ENCODE results near the gene RNF222. TPM values are rescaled to one million over a fixed set of nuclear protein-coding genes. Genes with fewer than 3 reads are reported as not detected.

The RNF222 gene
- not detected for total RNA-seq
- not detected for polyA plus RNA-seq (ENCODE audit: insufficient read depth, low read depth, low replicate concordance)
- long read RNA-seq, donor 1, partial matches to known transcripts: 0 of 1 reads
- long read RNA-seq, donor 1, other reads (novel, unspliced or antisense): 0 of 1 reads
- long read RNA-seq, donor 2: 0 reads
- long read RNA-seq, donor 3: 0 reads
- long read RNA-seq, donor 4: 0 reads
- long read RNA-seq, donor 5: 0 reads
- long read RNA-seq, donor 6: 0 reads
- long read RNA-seq, donor 7: 0 reads
- long read RNA-seq, donor 8: 0 reads
- long read RNA-seq, donor 9: 0 reads
- long read RNA-seq, donor 10: 0 reads

- Histone ChIP-seq H3K9me3 (ENCODE audit: control insufficient read depth in 2 of 3, insufficient read depth in 1 of 3, low read length in 3 of 3) (no peaks in the 10 kb centered on the region), H3K4me3 (ENCODE audit: low read length in 3 of 3) (no peak within 1 kb of the TSS), H3K27me3 (ENCODE audit: control insufficient read depth, insufficient read depth, low read length) (no peaks in the 10 kb centered on the region), H3K4me1 (ENCODE audit: control insufficient read depth in 2 of 3, insufficient read depth in 2 of 3, low read depth in 1 of 3, low read length in 3 of 3) (no peaks in the 10 kb centered on the region), H3K36me3 (ENCODE audit: control insufficient read depth in 2 of 3, insufficient read depth in 3 of 3, low read length in 3 of 3) (no peaks in the 10 kb centered on the region), H3K27ac (ENCODE audit: low read depth in 2 of 2, low read length in 2 of 2) (no peak within 1 kb of the TSS), H3K9ac (ENCODE audit: low read length in 3 of 3) (no peak within 1 kb of the TSS)
- no peak for DNase-seq
- TF ChIP-seq CTCF (IDR thresholded peaks at IDR 0.05; ENCODE audit: borderline replicate concordance, extremely low read depth, insufficient read depth): no peak
- FAIRE-seq: no peak
- intact Hi-C loops (cut with DNase I): no loop called here
Measured at GRCh38 chr17:8397636-8398035, at the start of gene RNF222. TSS of gene RNF222 (minus strand) at chr17:8397827. CDS start at chr17:8393461, 4,366 bp downstream.

GRCh38 chr17:8445536-8445935, 47.9 kb upstream of the RNF222 start:
- Histone ChIP-seq H3K36me3 (ENCODE audit: control insufficient read depth in 2 of 3, insufficient read depth in 3 of 3, low read length in 3 of 3) (peaks cover 2 to 23% (median 19%) of the 10 kb centered on the region in 3 donors), H3K27me3 (ENCODE audit: control insufficient read depth, insufficient read depth, low read length) (no peaks in the 10 kb centered on the region), H3K4me3 (ENCODE audit: low read length in 3 of 3) (no peak overlapping the region), H3K4me1 (ENCODE audit: control insufficient read depth in 2 of 3, insufficient read depth in 2 of 3, low read depth in 1 of 3, low read length in 3 of 3) (peaks cover 0 to 6% (median 6%) of the 10 kb centered on the region in 3 donors), H3K27ac (ENCODE audit: low read depth in 2 of 2, low read length in 2 of 2) (no peak overlapping the region), H3K9me3 (ENCODE audit: control insufficient read depth in 2 of 3, insufficient read depth in 1 of 3, low read length in 3 of 3) (no peaks in the 10 kb centered on the region), H3K9ac (ENCODE audit: low read length in 3 of 3) (no peak overlapping the region)
- intact Hi-C loops (cut with DNase I): no loop called here
- DNase-seq: no peak
- no peak for FAIRE-seq
- no peak for TF ChIP-seq CTCF (IDR thresholded peaks at IDR 0.05; ENCODE audit: borderline replicate concordance, extremely low read depth, insufficient read depth)

- Histone ChIP-seq H3K27me3 (ENCODE audit: control insufficient read depth, insufficient read depth, low read length) (no peaks in the 10 kb centered on the region), H3K36me3 (ENCODE audit: control insufficient read depth in 2 of 3, insufficient read depth in 3 of 3, low read length in 3 of 3) (peaks cover 2 to 22% (median 17%) of the 10 kb centered on the region in 3 donors), H3K9me3 (ENCODE audit: control insufficient read depth in 2 of 3, insufficient read depth in 1 of 3, low read length in 3 of 3) (no peaks in the 10 kb centered on the region), H3K9ac (ENCODE audit: low read length in 3 of 3) (no peak overlapping the region), H3K27ac (ENCODE audit: low read depth in 2 of 2, low read length in 2 of 2) (no peak overlapping the region), H3K4me1 (ENCODE audit: control insufficient read depth in 2 of 3, insufficient read depth in 2 of 3, low read depth in 1 of 3, low read length in 3 of 3) (peaks cover 0 to 6% (median 6%) of the 10 kb centered on the region in 3 donors), H3K4me3 (ENCODE audit: low read length in 3 of 3) (no peak overlapping the region)
- no peak for TF ChIP-seq CTCF (IDR thresholded peaks at IDR 0.05; ENCODE audit: borderline replicate concordance, extremely low read depth, insufficient read depth)
- DNase-seq (no peak), FAIRE-seq (no peak)
- intact Hi-C loops (cut with DNase I): no loop called here
Measured at GRCh38 chr17:8444494-8444893, 46.9 kb upstream of the RNF222 start.
